Suprapubic skin (tissue), 4 donors: ENCODE results near the gene TOP2B. TPM values are rescaled to one million over a fixed set of nuclear protein-coding genes. Genes with fewer than 3 reads are reported as not detected.

Source experiments
- DNase-seq, 2 donors: peaks; one replicate each; pipeline ENCODE4 v3.0.0-alpha.2; 2019; ENCODE audit warnings: low spot score in 2 of 2
- H3K27ac ChIP-seq: fragments of 200-600 bp; sonication (generic); one replicate; pipeline ENCODE4 v1.5.1; 2019
- H3K27me3 ChIP-seq: fragments of 200-600 bp; sonication (generic); one replicate; pipeline ENCODE4 v1.5.1; 2019
- H3K36me3 ChIP-seq: fragments of 200-600 bp; sonication (generic); one replicate; pipeline ENCODE4 v1.5.1; 2019
- H3K4me1 ChIP-seq: fragments of 200-600 bp; sonication (generic); one replicate; pipeline ENCODE4 v1.5.1; 2019
- H3K4me3 ChIP-seq: fragments of 200-600 bp; sonication (generic); one replicate; pipeline ENCODE4 v1.5.1; 2019; ENCODE audit warnings: mild to moderate bottlenecking
- H3K9me3 ChIP-seq: fragments of 200-600 bp; sonication (generic); one replicate; pipeline ENCODE4 v1.5.1; 2019
- EP300 ChIP-seq: sonication (generic); formaldehyde crosslinking; IDR thresholded peaks from one replicate; pipeline ENCODE4 v1.6.1; 2017; ENCODE audit warnings: antibody characterized with exemption
- POLR2A ChIP-seq, 2 donors: fragments of 450-650 bp; IDR thresholded peaks; one replicate each; pipeline ENCODE4 v1.6.1; 2017; ENCODE audit warnings: antibody characterized with exemption in 2 of 2, mild to moderate bottlenecking in 2 of 2, moderate library complexity in 2 of 2
- POLR2AphosphoS5 ChIP-seq, 3 donors: sonication (generic); formaldehyde crosslinking; IDR thresholded peaks; one replicate each; pipeline ENCODE4 v1.6.1; 2017; ENCODE audit warnings: antibody characterized with exemption in 3 of 3
- WGBS: methylation state at CpG from one replicate; pipeline ENCODE4 v1.1.5; 2018; 5-methylcytosine and 5-hydroxymethylcytosine counted together
- total RNA-seq, 4 donors: library from RNA; depleted of rRNA; stranded (reverse); fragments of >200 nt; gene quantifications; one replicate each; pipeline ENCODE4 v1.1.0, GENCODE V29; 2016
- TF ChIP-seq, protein P1 (sequence below), 2 donors: fragments of 200-600 bp in 1 of 2; fragments of 450-650 bp in 1 of 2; sonication (generic) in 1 of 2; IDR thresholded peaks; one replicate each; pipeline ENCODE4 v1.5.1; 2016 to 2019; ENCODE audit warnings: antibody characterized with exemption in 2 of 2, mild to moderate bottlenecking in 1 of 2, moderate library complexity in 1 of 2

Gene TOP2B
- total RNA-seq, 4 donors from 2014 or later: 59.3 to 160 (median 83.5) TPM

GRCh38 chr3:25585361-25586166 lies 79.1 kb downstream of the TOP2B start:
- WGBS: 86% methylated on average over 14 of the region's 14 CpGs
- Histone ChIP-seq H3K27me3 (no peaks in the 10 kb centered on the region), H3K4me3 (no peak overlapping the region), H3K9me3 (no peaks in the 10 kb centered on the region), H3K36me3 (no peaks in the 10 kb centered on the region), H3K4me1 (no peaks in the 10 kb centered on the region), H3K27ac (no peak overlapping the region)
- TF ChIP-seq POLR2A (IDR thresholded peaks at IDR 0.05) (no peak), EP300 (no peak), POLR2AphosphoS5 (IDR thresholded peaks at IDR 0.05) (no peak)
- TF ChIP-seq, protein P1, sequence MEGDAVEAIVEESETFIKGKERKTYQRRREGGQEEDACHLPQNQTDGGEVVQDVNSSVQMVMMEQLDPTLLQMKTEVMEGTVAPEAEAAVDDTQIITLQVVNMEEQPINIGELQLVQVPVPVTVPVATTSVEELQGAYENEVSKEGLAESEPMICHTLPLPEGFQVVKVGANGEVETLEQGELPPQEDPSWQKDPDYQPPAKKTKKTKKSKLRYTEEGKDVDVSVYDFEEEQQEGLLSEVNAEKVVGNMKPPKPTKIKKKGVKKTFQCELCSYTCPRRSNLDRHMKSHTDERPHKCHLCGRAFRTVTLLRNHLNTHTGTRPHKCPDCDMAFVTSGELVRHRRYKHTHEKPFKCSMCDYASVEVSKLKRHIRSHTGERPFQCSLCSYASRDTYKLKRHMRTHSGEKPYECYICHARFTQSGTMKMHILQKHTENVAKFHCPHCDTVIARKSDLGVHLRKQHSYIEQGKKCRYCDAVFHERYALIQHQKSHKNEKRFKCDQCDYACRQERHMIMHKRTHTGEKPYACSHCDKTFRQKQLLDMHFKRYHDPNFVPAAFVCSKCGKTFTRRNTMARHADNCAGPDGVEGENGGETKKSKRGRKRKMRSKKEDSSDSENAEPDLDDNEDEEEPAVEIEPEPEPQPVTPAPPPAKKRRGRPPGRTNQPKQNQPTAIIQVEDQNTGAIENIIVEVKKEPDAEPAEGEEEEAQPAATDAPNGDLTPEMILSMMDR (IDR thresholded peaks at IDR 0.05): no peak
- DNase-seq: no peak

- WGBS: 86% methylated on average over 17 of the region's 17 CpGs
- no peaks in the 10 kb centered on the region for H3K9me3 ChIP-seq
- H3K4me3 ChIP-seq: no peak overlapping the region
- H3K27me3 ChIP-seq: no peaks in the 10 kb centered on the region
- no peaks in the 10 kb centered on the region for H3K4me1 ChIP-seq
- no peak overlapping the region for H3K27ac ChIP-seq
- TF ChIP-seq POLR2AphosphoS5 (IDR thresholded peaks at IDR 0.05): no peak
- TF ChIP-seq EP300: no peak
- TF ChIP-seq POLR2A (IDR thresholded peaks at IDR 0.05): no peak
- no peak for DNase-seq
- H3K36me3 ChIP-seq: no peaks in the 10 kb centered on the region
Observed at GRCh38 chr3:25584011-25584789, 80.5 kb downstream of the TOP2B start.

- Histone ChIP-seq H3K27ac (no peak overlapping the region), H3K27me3 (no peaks in the 10 kb centered on the region), H3K4me1 (no peaks in the 10 kb centered on the region), H3K4me3 (no peak overlapping the region), H3K9me3 (no peaks in the 10 kb centered on the region), H3K36me3 (no peaks in the 10 kb centered on the region)
- WGBS: 89% methylated on average over 10 of the region's 10 CpGs
- TF ChIP-seq POLR2A (IDR thresholded peaks at IDR 0.05) (no peak), EP300 (no peak), POLR2AphosphoS5 (IDR thresholded peaks at IDR 0.05) (no peak)
- TF ChIP-seq, protein P1 (IDR thresholded peaks at IDR 0.05): no peak
- no peak for DNase-seq
Observed at GRCh38 chr3:25583343-25583742, 81.4 kb downstream of the TOP2B start.

GRCh38 chr3:25582242-25582641 lies 82.5 kb downstream of the TOP2B start:
- no peak for DNase-seq
- no peak overlapping the region for H3K4me3 ChIP-seq
- H3K36me3 ChIP-seq: no peaks in the 10 kb centered on the region
- no peaks in the 10 kb centered on the region for H3K4me1 ChIP-seq
- no peaks in the 10 kb centered on the region for H3K27me3 ChIP-seq
- TF ChIP-seq POLR2A (IDR thresholded peaks at IDR 0.05) (no peak), EP300 (no peak), POLR2AphosphoS5 (IDR thresholded peaks at IDR 0.05) (no peak)
- H3K27ac ChIP-seq: no peak overlapping the region
- no peaks in the 10 kb centered on the region for H3K9me3 ChIP-seq
- 86% methylated on average over 2 of the region's 2 CpGs for WGBS

- H3K27ac ChIP-seq: no peak overlapping the region
- 95% methylated on average over 3 of the region's 3 CpGs for whole genome bisulfite sequencing
- no peaks in the 10 kb centered on the region for H3K4me1 ChIP-seq
- no peak overlapping the region for H3K4me3 ChIP-seq
- DNase-seq: no peak
- no peaks in the 10 kb centered on the region for H3K36me3 ChIP-seq
- TF ChIP-seq, protein P1 (IDR thresholded peaks at IDR 0.05): no peak
- no peaks in the 10 kb centered on the region for H3K9me3 ChIP-seq
- no peaks in the 10 kb centered on the region for H3K27me3 ChIP-seq
Observed at GRCh38 chr3:25581823-25582222, 82.9 kb downstream of the TOP2B start.

- H3K27me3 ChIP-seq: no peaks in the 10 kb centered on the region
- no peaks in the 10 kb centered on the region for H3K9me3 ChIP-seq
- TF ChIP-seq EP300 (no peak), POLR2AphosphoS5 (IDR thresholded peaks at IDR 0.05) (no peak), POLR2A (IDR thresholded peaks at IDR 0.05) (no peak)
- TF ChIP-seq, protein P1 (IDR thresholded peaks at IDR 0.05): no peak
- no peaks in the 10 kb centered on the region for H3K4me1 ChIP-seq
- no peak for DNase-seq
- no peak overlapping the region for H3K27ac ChIP-seq
- WGBS: 94% methylated on average over 7 of the region's 7 CpGs
- H3K36me3 ChIP-seq: no peaks in the 10 kb centered on the region
- no peak overlapping the region for H3K4me3 ChIP-seq
Observed at GRCh38 chr3:25581335-25581734, 83.4 kb downstream of the TOP2B start.
